Measurements from ENCODE around the gene ZNRF3.

ZNRF3 gene

GRCh38 chr22:29044657-29045176, 161.3 kb downstream of the ZNRF3 start:
- DNase-seq: no peak
- no peaks in the 10 kb centered on the region for H3K27me3 ChIP-seq (ENCODE audit: insufficient read depth, low read depth, severe bottlenecking)
- H3K4me3 ChIP-seq (ENCODE audit: low read depth, low read length): no peak overlapping the region
- no peaks in the 10 kb centered on the region for H3K9me3 ChIP-seq (ENCODE audit: severe bottlenecking)
- TF ChIP-seq, protein P1, sequence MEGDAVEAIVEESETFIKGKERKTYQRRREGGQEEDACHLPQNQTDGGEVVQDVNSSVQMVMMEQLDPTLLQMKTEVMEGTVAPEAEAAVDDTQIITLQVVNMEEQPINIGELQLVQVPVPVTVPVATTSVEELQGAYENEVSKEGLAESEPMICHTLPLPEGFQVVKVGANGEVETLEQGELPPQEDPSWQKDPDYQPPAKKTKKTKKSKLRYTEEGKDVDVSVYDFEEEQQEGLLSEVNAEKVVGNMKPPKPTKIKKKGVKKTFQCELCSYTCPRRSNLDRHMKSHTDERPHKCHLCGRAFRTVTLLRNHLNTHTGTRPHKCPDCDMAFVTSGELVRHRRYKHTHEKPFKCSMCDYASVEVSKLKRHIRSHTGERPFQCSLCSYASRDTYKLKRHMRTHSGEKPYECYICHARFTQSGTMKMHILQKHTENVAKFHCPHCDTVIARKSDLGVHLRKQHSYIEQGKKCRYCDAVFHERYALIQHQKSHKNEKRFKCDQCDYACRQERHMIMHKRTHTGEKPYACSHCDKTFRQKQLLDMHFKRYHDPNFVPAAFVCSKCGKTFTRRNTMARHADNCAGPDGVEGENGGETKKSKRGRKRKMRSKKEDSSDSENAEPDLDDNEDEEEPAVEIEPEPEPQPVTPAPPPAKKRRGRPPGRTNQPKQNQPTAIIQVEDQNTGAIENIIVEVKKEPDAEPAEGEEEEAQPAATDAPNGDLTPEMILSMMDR (IDR thresholded peaks at IDR 0.05; ENCODE audit: low read depth, low read length): no peak
- no peak overlapping the region for H3K27ac ChIP-seq
- peaks cover 47% of the 10 kb centered on the region for H3K36me3 ChIP-seq

GRCh38 chr22:29048822-29049654, 165.7 kb downstream of the ZNRF3 start:
- TF ChIP-seq, protein P1 (IDR thresholded peaks at IDR 0.05; ENCODE audit: low read depth, low read length): no peak

DNA sequence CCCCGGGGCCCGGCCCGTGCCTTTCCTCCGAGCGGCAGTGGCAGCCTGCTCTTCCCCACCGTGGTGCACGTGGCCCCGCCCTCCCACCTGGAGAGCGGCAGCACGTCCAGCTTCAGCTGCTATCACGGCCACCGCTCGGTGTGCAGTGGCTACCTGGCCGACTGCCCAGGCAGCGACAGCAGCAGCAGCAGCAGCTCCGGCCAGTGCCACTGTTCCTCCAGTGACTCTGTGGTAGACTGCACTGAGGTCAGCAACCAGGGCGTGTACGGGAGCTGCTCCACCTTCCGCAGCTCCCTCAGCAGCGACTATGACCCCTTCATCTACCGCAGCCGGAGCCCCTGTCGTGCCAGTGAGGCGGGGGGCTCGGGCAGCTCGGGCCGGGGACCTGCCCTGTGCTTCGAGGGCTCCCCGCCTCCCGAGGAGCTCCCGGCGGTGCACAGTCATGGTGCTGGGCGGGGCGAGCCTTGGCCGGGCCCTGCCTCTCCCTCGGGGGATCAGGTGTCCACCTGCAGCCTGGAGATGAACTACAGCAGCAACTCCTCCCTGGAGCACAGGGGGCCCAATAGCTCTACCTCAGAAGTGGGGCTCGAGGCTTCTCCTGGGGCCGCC, 166.4 kb downstream of the ZNRF3 start:
- no peaks in the 10 kb centered on the region for H3K9me3 ChIP-seq (ENCODE audit: severe bottlenecking)
- DNase-seq: no peak
- TF ChIP-seq, protein P1 (IDR thresholded peaks at IDR 0.05; ENCODE audit: low read depth, low read length): no peak
- no peaks in the 10 kb centered on the region for H3K27me3 ChIP-seq (ENCODE audit: insufficient read depth, low read depth, severe bottlenecking)
- H3K27ac ChIP-seq: no peak overlapping the region
- peaks cover 48% of the 10 kb centered on the region for H3K36me3 ChIP-seq
- H3K4me3 ChIP-seq (ENCODE audit: low read depth, low read length): no peak overlapping the region

More at GRCh38 chr22:29048822-29049654, 165.7 kb downstream of the ZNRF3 start:
- no peak for DNase-seq
- H3K27me3 ChIP-seq (ENCODE audit: insufficient read depth, low read depth, severe bottlenecking): no peaks in the 10 kb centered on the region
- H3K27ac ChIP-seq: no peak overlapping the region
- no peaks in the 10 kb centered on the region for H3K9me3 ChIP-seq (ENCODE audit: severe bottlenecking)
- H3K4me3 ChIP-seq (ENCODE audit: low read depth, low read length): no peak overlapping the region
- H3K36me3 ChIP-seq: peaks cover 52% of the 10 kb centered on the region

- TF ChIP-seq, protein P1 (IDR thresholded peaks at IDR 0.05; ENCODE audit: low read depth, low read length): no peak
- Histone ChIP-seq H3K36me3 (peaks cover 44% of the 10 kb centered on the region), H3K9me3 (ENCODE audit: severe bottlenecking) (no peaks in the 10 kb centered on the region), H3K4me3 (ENCODE audit: low read depth, low read length) (no peak overlapping the region), H3K27me3 (ENCODE audit: insufficient read depth, low read depth, severe bottlenecking) (no peaks in the 10 kb centered on the region), H3K27ac (no peak overlapping the region)
- DNase-seq: no peak
These were observed 167.1 kb downstream of the ZNRF3 start for GRCh38 chr22:29050457-29050856.

GRCh38 chr22:29053048-29053702, 169.8 kb downstream of the ZNRF3 start:
- TF ChIP-seq, protein P1 (IDR thresholded peaks at IDR 0.05; ENCODE audit: low read depth, low read length): no peak
- Histone ChIP-seq H3K9me3 (ENCODE audit: severe bottlenecking) (no peaks in the 10 kb centered on the region), H3K27ac (no peak overlapping the region), H3K36me3 (peaks cover 18% of the 10 kb centered on the region), H3K27me3 (ENCODE audit: insufficient read depth, low read depth, severe bottlenecking) (no peaks in the 10 kb centered on the region), H3K4me3 (ENCODE audit: low read depth, low read length) (no peak overlapping the region)
- DNase-seq: no peak
